NK-92 (cell line): Measurements from ENCODE around the gene ASS1.

Source experiments
- DNase-seq: peaks from one replicate; lab custom pipeline; 2025; ENCODE audit not compliant: unreplicated experiment; lab: John Stamatoyannopoulos, UW

Gene ASS1

GRCh38 chr9:130418776-130419175 is 26.0 kb upstream of the ASS1 start:
- DNase-seq, result no peak

GRCh38 chr9:130419521-130420035 is 25.2 kb upstream of the ASS1 start:
- DNase-seq, result no peak

GRCh38 chr9:130421154-130421801 is 23.5 kb upstream of the ASS1 start:
- no peak for DNase-seq

- no peak for DNase-seq
These were observed 22.9 kb upstream of the ASS1 start for GRCh38 chr9:130421802-130422276.

GRCh38 chr9:130422546-130422945 is 22.2 kb upstream of the ASS1 start:
- DNase-seq, result no peak

GRCh38 chr9:130423272-130423671 is 21.5 kb upstream of the ASS1 start:
- no peak for DNase-seq

GRCh38 chr9:130424595-130425454 is 19.9 kb upstream of the ASS1 start:
- DNase-seq, result no peak

GRCh38 chr9:130425741-130426466 is 18.9 kb upstream of the ASS1 start:
- no peak for DNase-seq

- DNase-seq, result no peak
These were observed 18.3 kb upstream of the ASS1 start for GRCh38 chr9:130426467-130426773.

GRCh38 chr9:130426883-130427282 is 17.9 kb upstream of the ASS1 start:
- no peak for DNase-seq

GRCh38 chr9:130427326-130427725 is 17.4 kb upstream of the ASS1 start:
- no peak for DNase-seq

GRCh38 chr9:130428086-130428665 is 16.6 kb upstream of the ASS1 start:
- no peak for DNase-seq

GRCh38 chr9:130429381-130429780 is 15.4 kb upstream of the ASS1 start:
- no peak for DNase-seq

GRCh38 chr9:130429831-130430230 is 14.9 kb upstream of the ASS1 start:
- DNase-seq, result no peak

- DNase-seq, result no peak
These were observed 14.5 kb upstream of the ASS1 start for GRCh38 chr9:130430232-130430631.

GRCh38 chr9:130430734-130431535 is 13.8 kb upstream of the ASS1 start:
- no peak for DNase-seq

GRCh38 chr9:130431536-130432303 is 13.0 kb upstream of the ASS1 start:
- no peak for DNase-seq

- DNase-seq, result no peak
These were observed 12.4 kb upstream of the ASS1 start for GRCh38 chr9:130432362-130432761.

GRCh38 chr9:130432796-130433167 is 12.0 kb upstream of the ASS1 start:
- no peak for DNase-seq
